ENCODE data around the gene HIPK1. TPM values are rescaled to one million over a fixed set of nuclear protein-coding genes. Genes with fewer than 3 reads are reported as not detected.

HIPK1 gene
- total and polyA plus RNA-seq, 2 of the 13 experiments (the other 11 are each of a cell fraction or from before 2014, with no cell fraction given): 20.8 to 33.4 TPM

- TF ChIP-seq ISX (CRISPR knock-in tag; conservative IDR thresholded peaks at IDR 0.05): no peak
Measured at GRCh38 chr1:113924473-113924872, 4.7 kb upstream of the HIPK1 start (continued).

- H4K20me1 ChIP-seq (ENCODE audit: insufficient read depth, low read length): peaks cover 16% of the 10 kb centered on the region
- no peaks in the 10 kb centered on the region for H3K36me3 ChIP-seq (replicated peaks in 1 of 2; ENCODE audit: control insufficient read depth in 1 of 2, insufficient read depth in 2 of 2, low read length in 2 of 2)
- FAIRE-seq (peak; percentile 48), ATAC-seq (peak; percentile 26), DNase-seq (ENCODE audit: low spot score) (peak; percentile 28)
- TSS peak; percentile 90 for BruUV-seq (replicated peaks)
- H3K27me3 ChIP-seq (ENCODE audit: control insufficient read depth in 1 of 2, insufficient read depth in 2 of 2, low read length in 2 of 2): no peaks in the 10 kb centered on the region; a peak in 1 of 5 replicates
- H3K27ac ChIP-seq (ENCODE audit: extremely low read length, insufficient read depth, low read length): peak overlapping the region; percentile 99
- H3K4me3 ChIP-seq (replicated peaks in 1 of 3; ENCODE audit: insufficient read depth in 1 of 3, low read depth in 2 of 3, low read length in 3 of 3): peak overlapping the region; percentile 90 to 99 (median 99)
- peak overlapping the region; percentile 85 for H3K4me2 ChIP-seq (ENCODE audit: low read depth, low read length)
- peak overlapping the region; percentile 96 for H3K9ac ChIP-seq (ENCODE audit: insufficient read depth, low read depth, low read length)
- peaks cover 35% of the 10 kb centered on the region for H3K79me2 ChIP-seq (ENCODE audit: insufficient read depth, low read length)
- WGBS (ENCODE audit: low lambda C conversion rate): 1% methylated on average over 6 of the region's 6 CpGs
- intact Hi-C loops (cut with micrococcal nuclease; ENCODE audit: unreplicated experiment) (loop anchor here (2.0 kb wide), 1 partner anchor 94 kb away; no protein-coding TSS in a partner anchor), in situ Hi-C loops (cut with HindIII; ENCODE audit: extremely low pct_ligation_motif_present, low pct_unique_long_range_greater_than_20kb) (no loop called here)
- H2AFZ ChIP-seq (ENCODE audit: low read length): peak overlapping the region; percentile 84
- H3K4me1 ChIP-seq (ENCODE audit: insufficient read depth, low read length): peaks cover 46% of the 10 kb centered on the region
- POLR2A ChIA-PET: interaction anchor here (1.3 to 4.4 kb wide), 12 partner anchors 8 to 169 kb away, joined by 4 to 102 read pairs (median 8); partner anchors contain the start of genes AP4B1, DCLRE1B, PHTF1 and RSBN1
- no peaks in the 10 kb centered on the region for H3K9me3 ChIP-seq (ENCODE audit: low read length)
- CTCF ChIA-PET (ENCODE audit: low intra/inter-chr PET ratio, low total read pairs): interaction anchor here (1.1 kb wide), 1 partner anchor 23 kb away, joined by 3 read pairs; the partner anchor contains the start of genes AP4B1 and DCLRE1B
- TF ChIP-seq TCF12 (IDR thresholded peaks at IDR 0.05): no peak
- TF ChIP-seq TCF12 (CRISPR knock-in tag; IDR thresholded peaks at IDR 0.05): no peak
- TF ChIP-seq FOXA3 (CRISPR knock-in tag; IDR thresholded peaks at IDR 0.05): peak; percentile 58
- 0 out of 2 replicates have a peak, but pooled peaks have one; percentile 29 for TF ChIP-seq RBFOX2 (IDR thresholded peaks at IDR 0.05; ENCODE audit: low read depth, low read length)
- TF ChIP-seq ATF5 (CRISPR knock-in tag; IDR thresholded peaks at IDR 0.05; ENCODE audit: low read depth): 0 out of 2 replicates have a peak, but pooled peaks have one; percentile 10
- TF ChIP-seq ZNF775 (CRISPR knock-in tag; IDR thresholded peaks at IDR 0.05; ENCODE audit: borderline replicate concordance): 0 out of 2 replicates have a peak, but pooled peaks have one; percentile 7
- no peak for TF ChIP-seq ZNF619 (CRISPR knock-in tag; IDR thresholded peaks at IDR 0.05)
- TF ChIP-seq ELF3 (CRISPR knock-in tag; IDR thresholded peaks at IDR 0.05): 0 out of 2 replicates have a peak, but pooled peaks have one; percentile 29
- TF ChIP-seq ZNF713 (CRISPR knock-in tag; IDR thresholded peaks at IDR 0.05): 0 out of 2 replicates have a peak, but pooled peaks have one; percentile 13
- 0 out of 2 replicates have a peak, but pooled peaks have one; percentile 7 for TF ChIP-seq ZNF792 (CRISPR knock-in tag; IDR thresholded peaks at IDR 0.05)
- 0 out of 2 replicates have a peak, but pooled peaks have one; percentile 10 for TF ChIP-seq ZNF441 (CRISPR knock-in tag; IDR thresholded peaks at IDR 0.05; ENCODE audit: borderline replicate concordance)
- TF ChIP-seq ASH2L (IDR thresholded peaks at IDR 0.05; ENCODE audit: insufficient read length, low read depth, low read length): peak; percentile 80
- no peak for TF ChIP-seq GMEB2 (CRISPR knock-in tag; IDR thresholded peaks at IDR 0.05; ENCODE audit: low read depth)
- TF ChIP-seq TFE3 (CRISPR knock-in tag; IDR thresholded peaks at IDR 0.05): 0 out of 2 replicates have a peak, but pooled peaks have one; percentile 40
Measured at GRCh38 chr1:113928187-113928930, 765 bp upstream of the HIPK1 start.
